Stomach (tissue), 4 donors: ENCODE data around the gene FES.

Experiments
- POLR2A ChIP-seq, 4 donors: fragments of 450-650 bp; IDR thresholded peaks; one replicate each; pipeline ENCODE4 v1.6.1; 2016; ENCODE audit warnings: antibody characterized with exemption in 4 of 4, control low read depth in 2 of 4, mild to moderate bottlenecking in 1 of 4, moderate library complexity in 1 of 4
- POLR2AphosphoS5 ChIP-seq, 3 donors: sonication (generic); formaldehyde crosslinking; IDR thresholded peaks; one replicate each; pipeline ENCODE4 v1.6.1; 2016; ENCODE audit warnings: antibody characterized with exemption in 3 of 3
- TF ChIP-seq, protein P1 (sequence below), 7 experiments: fragments of 450-650 bp in 4 of 7; fragments of 200-600 bp in 3 of 7; sonication (generic) in 3 of 7; IDR thresholded peaks; one replicate each; pipeline ENCODE4 v1.5.1; 2016 to 2019; ENCODE audit warnings: antibody characterized with exemption in 7 of 7, control low read depth in 2 of 7, mild to moderate bottlenecking in 1 of 7

DNA sequence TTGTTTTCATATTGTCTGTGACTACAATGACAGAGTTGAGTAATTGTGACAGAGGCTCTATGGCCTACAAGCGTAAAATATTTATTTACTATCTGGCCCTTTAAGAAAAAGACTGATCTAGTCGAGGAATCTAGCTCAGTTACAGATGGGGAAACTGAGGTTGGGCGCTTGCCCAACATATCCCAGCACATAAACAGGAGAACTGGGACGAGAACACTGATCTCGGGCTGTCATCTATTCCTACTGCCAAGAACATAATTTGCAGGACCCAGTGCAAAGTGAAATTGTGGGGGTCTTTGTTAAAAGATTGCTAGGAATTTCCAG, 1.9 kb downstream of the FES start:
- TF ChIP-seq, protein P1, sequence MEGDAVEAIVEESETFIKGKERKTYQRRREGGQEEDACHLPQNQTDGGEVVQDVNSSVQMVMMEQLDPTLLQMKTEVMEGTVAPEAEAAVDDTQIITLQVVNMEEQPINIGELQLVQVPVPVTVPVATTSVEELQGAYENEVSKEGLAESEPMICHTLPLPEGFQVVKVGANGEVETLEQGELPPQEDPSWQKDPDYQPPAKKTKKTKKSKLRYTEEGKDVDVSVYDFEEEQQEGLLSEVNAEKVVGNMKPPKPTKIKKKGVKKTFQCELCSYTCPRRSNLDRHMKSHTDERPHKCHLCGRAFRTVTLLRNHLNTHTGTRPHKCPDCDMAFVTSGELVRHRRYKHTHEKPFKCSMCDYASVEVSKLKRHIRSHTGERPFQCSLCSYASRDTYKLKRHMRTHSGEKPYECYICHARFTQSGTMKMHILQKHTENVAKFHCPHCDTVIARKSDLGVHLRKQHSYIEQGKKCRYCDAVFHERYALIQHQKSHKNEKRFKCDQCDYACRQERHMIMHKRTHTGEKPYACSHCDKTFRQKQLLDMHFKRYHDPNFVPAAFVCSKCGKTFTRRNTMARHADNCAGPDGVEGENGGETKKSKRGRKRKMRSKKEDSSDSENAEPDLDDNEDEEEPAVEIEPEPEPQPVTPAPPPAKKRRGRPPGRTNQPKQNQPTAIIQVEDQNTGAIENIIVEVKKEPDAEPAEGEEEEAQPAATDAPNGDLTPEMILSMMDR (IDR thresholded peaks at IDR 0.05), result peak in 1 of 7 experiments; percentile 56
- no peak for TF ChIP-seq POLR2A (IDR thresholded peaks at IDR 0.05)
- TF ChIP-seq POLR2AphosphoS5 (IDR thresholded peaks at IDR 0.05), result no peak
